HL-60 (cell line): ENCODE measurements around the gene ZSCAN2.

Experiments
- CTCF ChIP-seq: IDR thresholded peaks from one replicate; pipeline ENCODE4 v1.5.1; 2011; ENCODE audit warnings: low read length, control low read depth, inconsistent platforms; ENCODE audit not compliant: insufficient read depth
- POLR2AphosphoS5 ChIP-seq: IDR thresholded peaks from 2 replicates; pipeline ENCODE4 v1.6.1; 2012; ENCODE audit warnings: low read depth
- SPI1 ChIP-seq: IDR thresholded peaks from 2 replicates; pipeline ENCODE4 v1.6.1; 2012; ENCODE audit warnings: low read depth, mild to moderate bottlenecking, borderline replicate concordance

- TF ChIP-seq CTCF = no peak
- TF ChIP-seq POLR2AphosphoS5 = no peak
- TF ChIP-seq SPI1 = no peak
These were observed 4.2 kb downstream of the ZSCAN2 start for GRCh38 chr15:84604826-84605553.
